ENCODE results near the gene HTR7.

GRCh38 chr10:90738885-90739284 is 119.0 kb downstream of the HTR7 start:
- no peak for TF ChIP-seq POLR2A (IDR thresholded peaks at IDR 0.05)
- TF ChIP-seq CTCF (IDR thresholded peaks at IDR 0.05): no peak
- TF ChIP-seq EP300 (IDR thresholded peaks at IDR 0.05): no peak
- TF ChIP-seq POLR2AphosphoS5 (IDR thresholded peaks at IDR 0.05): no peak
